ENCODE data around the gene CD2BP2.

GRCh38 chr16:30356401-30357084 is 1.4 kb upstream of the CD2BP2 start:
- no peak for TF ChIP-seq EZH2 (IDR thresholded peaks at IDR 0.05; ENCODE audit: low read length, unreplicated experiment)
- no peak for TF ChIP-seq CTCF (conservative IDR thresholded peaks at IDR 0.05; ENCODE audit: low read depth, low read length)
- no peak for TF ChIP-seq EZH2phosphoT487 (IDR thresholded peaks at IDR 0.05; ENCODE audit: borderline replicate concordance, low read length)

Measured in PC-3 (cell line).